K562 (cell line): Measurements from ENCODE around the gene CDC14B. TPM values are rescaled to one million over a fixed set of nuclear protein-coding genes. Genes with fewer than 3 reads are reported as not detected.
A peak's percentile ranks its signal among the peaks of the same experiment; 100 is the strongest.

Experiments used
- ATAC-seq: fragments of 200-7000 bp; cut with Tn5 transposase; 3 replicates; pipeline ENCODE4 v1.9.1; 2020; ENCODE audit warnings: moderate library complexity
- BruUV-seq: library from RNA; stranded (reverse); fragments of 400-500 nt; replicated peaks from 2 replicates; lab custom pipeline; 2021; lab: Mats Ljungman, UMichigan
- CTCF ChIA-PET: fragments of 300-600 bp; formaldehyde crosslinking; extraction: SDS; loops from one replicate; lab custom pipeline; 2021; ENCODE audit warnings: low intra/inter-chr PET ratio; lab: Yijun Ruan, JAX
- POLR2A ChIA-PET: fragments of 300-600, 350-650 bp; sonication (Branson Sonifier 250); formaldehyde crosslinking; extraction: SDS; loops from one replicate; lab custom pipeline; 2021; ENCODE audit warnings: antibody characterized with exemption, inconsistent platforms; lab: Yijun Ruan, JAX
- DNase-seq, 4 experiments: peaks; one replicate each; pipeline versions ENCODE4 v3.0.0 to v3.0.0-alpha.2; 2011 to 2018; ENCODE audit warnings: low spot score in 3 of 4, mixed read lengths in 3 of 4; ENCODE audit errors: extremely low read depth in 1 of 4
- FAIRE-seq: peaks from 2 replicates; lab custom pipeline; 2011; peaks lifted over from hg19 to GRCh38; lab: Jason Lieb, UNC
- H2AFZ ChIP-seq: 2 replicates; pipeline ENCODE4 v1.6.0; 2011; ENCODE audit warnings: low read depth, low read length, control low read depth, inconsistent platforms
- H3K27ac ChIP-seq: fragments of 200-600 bp; 3 replicates; pipeline ENCODE4 v1.8.0; 2011; ENCODE audit warnings: low read depth, mild to moderate bottlenecking, control low read depth, inconsistent platforms, low read length, moderate library complexity, mixed read lengths; ENCODE audit errors: extremely low read depth
- H3K27me3 ChIP-seq, 2 experiments: fragments of 300-600 bp in 1 of 2; 2 replicates in 1 of 2; 3 replicates in 1 of 2; pipeline versions ENCODE4 v1.6.0 to v1.8.0; 2011; ENCODE audit warnings: inconsistent platforms in 2 of 2, low read length in 2 of 2, mild to moderate bottlenecking in 1 of 2, mixed read lengths in 1 of 2, moderate library complexity in 1 of 2; ENCODE audit not compliant: control insufficient read depth in 2 of 2, insufficient read depth in 2 of 2
- H3K36me3 ChIP-seq: fragments of 300-600 bp; 3 replicates; pipeline ENCODE4 v1.8.0; 2011; ENCODE audit warnings: mild to moderate bottlenecking, low read length, inconsistent platforms; ENCODE audit not compliant: control insufficient read depth, insufficient read depth
- H3K4me1 ChIP-seq, 2 experiments: fragments of 200-600 bp in 1 of 2; replicated peaks in 1 of 2; 2 replicates in 1 of 2; 3 replicates in 1 of 2; pipeline versions ENCODE4 v1.5.1 to v1.8.0; 2011; ENCODE audit warnings: inconsistent platforms in 2 of 2, low read length in 2 of 2, mild to moderate bottlenecking in 1 of 2, mixed read lengths in 1 of 2, moderate library complexity in 1 of 2; ENCODE audit not compliant: control insufficient read depth in 2 of 2, insufficient read depth in 2 of 2
- H3K4me2 ChIP-seq: 2 replicates; pipeline ENCODE4 v1.6.1; 2011; ENCODE audit warnings: low read length, control low read depth, inconsistent platforms, mixed read lengths; ENCODE audit not compliant: insufficient read depth
- H3K4me3 ChIP-seq: fragments of 200-600 bp; sonication (generic), shearing (Covaris generic); 2 replicates; pipeline ENCODE4 v1.5.1; 2016; ENCODE audit warnings: control low read depth, inconsistent platforms
- H3K79me2 ChIP-seq: fragments of 200-600 bp; 3 replicates; pipeline ENCODE4 v1.8.0; 2011; ENCODE audit warnings: low read length, inconsistent platforms; ENCODE audit not compliant: control insufficient read depth, insufficient read depth
- H3K9ac ChIP-seq, 2 experiments: 2 replicates each; pipeline versions ENCODE4 v1.6.0 to v1.6.1; 2011; ENCODE audit warnings: low read depth in 2 of 2, low read length in 2 of 2, control low read depth in 1 of 2, inconsistent platforms in 1 of 2, mild to moderate bottlenecking in 1 of 2, mixed read lengths in 1 of 2; ENCODE audit not compliant: insufficient read depth in 1 of 2
- H3K9me1 ChIP-seq: one replicate; pipeline ENCODE4 v1.6.0; 2011; ENCODE audit warnings: inconsistent platforms, mild to moderate bottlenecking, low read length, moderate library complexity; ENCODE audit not compliant: control insufficient read depth, insufficient read depth
- H3K9me3 ChIP-seq: replicated peaks from 2 replicates; pipeline ENCODE4 v1.5.1; 2011; ENCODE audit warnings: low read depth, low read length, inconsistent platforms; ENCODE audit not compliant: control insufficient read depth, insufficient read depth
- H4K20me1 ChIP-seq: replicated peaks from 2 replicates; pipeline ENCODE4 v1.6.1; 2011; ENCODE audit warnings: low read length, inconsistent platforms, mixed read lengths; ENCODE audit not compliant: control insufficient read depth, insufficient read depth
- CBX1 ChIP-seq: sonication (generic); IDR thresholded peaks from 2 replicates; pipeline ENCODE4 v1.6.1; 2016; ENCODE audit warnings: antibody characterized with exemption, low read depth, mild to moderate bottlenecking
- FOXJ2 ChIP-seq: fragments of 200-800 bp; sonication (Bioruptor generic); IDR thresholded peaks from 2 replicates; pipeline ENCODE4 v1.6.1; 2016; ENCODE audit warnings: missing genetic modification characterization, missing compliant biosample characterization
- GTF2A2 ChIP-seq: IDR thresholded peaks from 2 replicates; pipeline ENCODE4 v1.6.1; 2016; ENCODE audit warnings: mild to moderate bottlenecking, missing genetic modification characterization, missing compliant biosample characterization
- KAT2B ChIP-seq: IDR thresholded peaks from one replicate; pipeline ENCODE4 v1.6.1; 2012; ENCODE audit warnings: low read depth, mild to moderate bottlenecking, control low read depth, inconsistent platforms, low read length, moderate library complexity
- NFATC3 ChIP-seq: fragments of 450-650 bp; IDR thresholded peaks from 2 replicates; pipeline ENCODE4 v1.6.1; 2017; ENCODE audit warnings: mild to moderate bottlenecking
- OTX1 ChIP-seq: fragments of 450-650 bp; formaldehyde crosslinking; IDR thresholded peaks from 2 replicates; pipeline ENCODE4 v1.4.0; 2022; ENCODE audit warnings: mild to moderate bottlenecking
- TRIM24 ChIP-seq, 2 experiments: fragments of 450-650 bp; IDR thresholded peaks; 2 replicates each; pipeline ENCODE4 v1.6.1; 2016
- ZNF316 ChIP-seq: fragments of 450-650 bp; IDR thresholded peaks from 2 replicates; pipeline ENCODE4 v1.6.1; 2016
- WGBS: fragments of 100-300 bp; shearing (Covaris generic); methylation state at CpG from one replicate; pipeline ENCODE4 v1.1.6; 2016; ENCODE audit warnings: low coverage, mixed read lengths; ENCODE audit not compliant: insufficient coverage; ENCODE audit errors: missing lambda C conversion rate; 5-methylcytosine and 5-hydroxymethylcytosine counted together
- in situ Hi-C: fragments of 300-500 bp; cut with MboI; formaldehyde crosslinking; loops from 4 replicates; pipeline ENCODE4 v1.15.0; 2018; ENCODE audit warnings: inconsistent platforms, mixed read lengths
- intact Hi-C: fragments of 100-400 bp; cut with micrococcal nuclease; formaldehyde crosslinking; loops from 2 replicates; pipeline ENCODE4 v1.14.2; 2022
- polyA plus RNA-seq, 8 experiments: library from polyadenylated mRNA; depleted of rRNA in 4 of 8; stranded (reverse) in 5 of 8; unstranded in 3 of 8; fragments of >200 nt; fragmentation: Nextera tagmentation in 2 of 8; fragmentation: Illumina TruSeq in 1 of 8; extraction: Ambion mirVana in 2 of 8; extraction: Trizol in 1 of 8; gene quantifications; 2 replicates each; pipeline versions ENCODE4 v1.2.1 to v1.2.3, GENCODE V29; 2011 to 2014; ENCODE audit warnings: inconsistent platforms in 1 of 8, missing spikeins in 1 of 8
- total RNA-seq, 7 experiments: library from RNA; depleted of rRNA in 6 of 7; stranded (reverse); fragments of >200 nt in 6 of 7; fragmentation: Illumina TruSeq in 2 of 7; extraction: Trizol in 2 of 7; gene quantifications; 2 replicates each; pipeline versions ENCODE4 v1.2.1 to v1.2.3, GENCODE V29; 2011 to 2021; ENCODE audit warnings: low replicate concordance in 1 of 7
- TF ChIP-seq, protein P1 (sequence below): sonication (generic); formaldehyde crosslinking; IDR thresholded peaks from 2 replicates; pipeline ENCODE4 v1.8.1; 2023; ENCODE audit warnings: mild to moderate bottlenecking, missing genetic modification reagents

CDC14B gene
- total and polyA plus RNA-seq, 9 of the 15 experiments (the other 6 are each of a cell fraction or from before 2014, with no cell fraction given) = 1.4 to 6.0 (median 3.8) TPM

DNA sequence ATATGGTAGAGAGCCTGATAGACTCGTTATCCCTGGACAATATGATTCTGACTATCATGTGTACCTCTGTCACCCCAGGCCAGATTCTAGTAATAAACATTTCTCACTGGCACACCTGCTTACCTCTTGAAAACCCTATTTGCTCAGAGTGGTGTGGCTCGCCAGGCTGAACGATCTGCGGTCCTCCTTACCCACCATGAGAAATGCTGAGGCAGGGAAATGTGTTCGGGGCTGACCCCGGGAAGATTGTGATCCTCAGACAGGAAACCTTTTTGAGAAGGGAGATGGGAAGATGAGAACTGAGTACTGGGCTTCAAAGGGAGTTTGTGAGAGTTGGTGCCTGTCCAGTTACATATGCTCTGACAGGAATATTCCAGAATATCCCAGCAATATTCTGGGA, 46.1 kb upstream of the CDC14B start:
- no peak overlapping the region for H3K27ac ChIP-seq
- H3K9me3 ChIP-seq = 0 out of 2 replicates have a peak, but pooled peaks cover 2% of the 10 kb centered on the region
- intact Hi-C loops (loop anchor here (5.0 to 10.0 kb wide), 2 partner anchors 348 to 431 kb away; no protein-coding TSS in a partner anchor), in situ Hi-C loops (loop anchor here (10.0 to 25.0 kb wide), 2 partner anchors 228 to 331 kb away; no protein-coding TSS in a partner anchor)
- 36% methylated on average over 6 of the region's 6 CpGs for WGBS
- DNase-seq (no peak), FAIRE-seq (no peak), ATAC-seq (no peak)
- BruUV-seq = no TSS peak
- no peaks in the 10 kb centered on the region for H3K27me3 ChIP-seq
- no peak overlapping the region for H3K9ac ChIP-seq
- POLR2A ChIA-PET = no interaction called here
- H3K4me2 ChIP-seq = no peak overlapping the region
- H3K4me1 ChIP-seq = peaks cover 0 to 4% of the 10 kb centered on the region in 2 experiments; a peak in 1 of 5 replicates
- H3K4me3 ChIP-seq = no peak overlapping the region
- H4K20me1 ChIP-seq = no peaks in the 10 kb centered on the region
- no peaks in the 10 kb centered on the region for H3K79me2 ChIP-seq
- TF ChIP-seq TRIM24 (IDR thresholded peaks at IDR 0.05) (no peak), KAT2B (no peak), ZNF316 (0 out of 2 replicates have a peak, but pooled peaks have one; percentile 33)
- TF ChIP-seq, all 486 proteins: peak for 1
- Histone ChIP-seq H2AFZ (no peak overlapping the region), H3K9me1 (no peaks in the 10 kb centered on the region), H3K36me3 (no peaks in the 10 kb centered on the region)
- CTCF ChIA-PET = interaction anchor here (1.4 kb wide), 1 partner anchor 338 kb away, joined by 11 read pairs; no protein-coding TSS in a partner anchor

DNA sequence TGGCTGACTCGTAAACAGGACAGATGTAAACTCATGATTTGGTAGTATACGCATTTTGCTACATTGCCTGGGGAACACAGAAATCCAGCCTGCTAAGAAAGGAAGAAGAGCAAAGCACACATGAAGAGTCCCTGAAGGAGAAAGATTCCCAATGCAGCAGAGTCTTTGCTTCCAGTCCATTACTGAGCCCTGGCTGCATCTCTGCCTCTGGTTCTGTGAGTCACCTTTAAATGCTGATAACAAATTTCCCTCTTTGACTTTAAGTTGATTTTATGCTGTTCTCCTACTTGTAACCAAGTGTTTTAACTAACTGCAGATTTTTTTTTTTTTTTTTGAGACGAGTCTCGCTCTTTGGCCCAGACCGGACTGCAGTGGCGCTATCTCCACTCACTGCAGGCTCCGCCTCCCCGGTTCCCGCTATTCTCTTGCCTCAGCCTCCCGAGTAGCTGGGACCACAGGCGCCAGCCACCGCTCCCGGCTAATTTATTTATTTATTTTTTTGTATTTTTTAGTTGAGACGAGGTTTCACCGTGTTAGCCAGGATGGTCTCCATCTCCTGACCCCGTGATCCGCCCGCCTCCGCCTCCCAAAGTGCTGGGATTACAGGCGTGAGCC, 44.0 kb upstream of the CDC14B start:
- Histone ChIP-seq H4K20me1 (no peaks in the 10 kb centered on the region), H3K4me1 (peaks cover 0 to 4% of the 10 kb centered on the region in 2 experiments; a peak in 1 of 5 replicates), H3K36me3 (no peaks in the 10 kb centered on the region), H3K27ac (no peak overlapping the region), H3K9me3 (0 out of 2 replicates have a peak, but pooled peaks cover 2% of the 10 kb centered on the region), H3K9ac (no peak overlapping the region), H3K79me2 (no peaks in the 10 kb centered on the region), H3K27me3 (no peaks in the 10 kb centered on the region; a peak in 1 of 5 replicates), H2AFZ (no peak overlapping the region), H3K4me2 (no peak overlapping the region), H3K4me3 (no peak overlapping the region), H3K9me1 (no peaks in the 10 kb centered on the region)
- WGBS = 65% methylated on average over 20 of the region's 20 CpGs
- POLR2A ChIA-PET = no interaction called here
- in situ Hi-C loops (loop anchor here (10.0 to 25.0 kb wide), 2 partner anchors 226 to 329 kb away; no protein-coding TSS in a partner anchor), intact Hi-C loops (loop anchor here (10.0 kb wide), 1 partner anchor 429 kb away; no protein-coding TSS in a partner anchor)
- ATAC-seq (no peak), FAIRE-seq (no peak), DNase-seq (no peak)
- BruUV-seq = no TSS peak
- CTCF ChIA-PET = interaction anchor here (0.7 kb wide), 1 partner anchor 331 kb away, joined by 5 read pairs; no protein-coding TSS in a partner anchor
- no peak for TF ChIP-seq FOXJ2 (tag)
- no peak for TF ChIP-seq CBX1
- TF ChIP-seq GTF2A2 (tag) = no peak
- TF ChIP-seq NFATC3 = no peak
- TF ChIP-seq, protein P1, sequence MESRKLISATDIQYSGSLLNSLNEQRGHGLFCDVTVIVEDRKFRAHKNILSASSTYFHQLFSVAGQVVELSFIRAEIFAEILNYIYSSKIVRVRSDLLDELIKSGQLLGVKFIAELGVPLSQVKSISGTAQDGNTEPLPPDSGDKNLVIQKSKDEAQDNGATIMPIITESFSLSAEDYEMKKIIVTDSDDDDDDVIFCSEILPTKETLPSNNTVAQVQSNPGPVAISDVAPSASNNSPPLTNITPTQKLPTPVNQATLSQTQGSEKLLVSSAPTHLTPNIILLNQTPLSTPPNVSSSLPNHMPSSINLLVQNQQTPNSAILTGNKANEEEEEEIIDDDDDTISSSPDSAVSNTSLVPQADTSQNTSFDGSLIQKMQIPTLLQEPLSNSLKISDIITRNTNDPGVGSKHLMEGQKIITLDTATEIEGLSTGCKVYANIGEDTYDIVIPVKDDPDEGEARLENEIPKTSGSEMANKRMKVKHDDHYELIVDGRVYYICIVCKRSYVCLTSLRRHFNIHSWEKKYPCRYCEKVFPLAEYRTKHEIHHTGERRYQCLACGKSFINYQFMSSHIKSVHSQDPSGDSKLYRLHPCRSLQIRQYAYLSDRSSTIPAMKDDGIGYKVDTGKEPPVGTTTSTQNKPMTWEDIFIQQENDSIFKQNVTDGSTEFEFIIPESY (CRISPR knock-in tag) = peak; percentile 91
- no peak for TF ChIP-seq OTX1 (CRISPR knock-in tag)
